KMS-11 (cell line): ENCODE results near the gene DLG2.

Experiments
- H2AFZ ChIP-seq: fragments of 200-600 bp; sonication (generic); 2 replicates; pipeline ENCODE4 v1.6.1; 2016; ENCODE audit warnings: antibody characterized with exemption, mixed run types, low read depth
- H3K27ac ChIP-seq: fragments of 200-600 bp; sonication (generic); 2 replicates; pipeline ENCODE4 v1.6.1; 2016; ENCODE audit warnings: mild to moderate bottlenecking, mixed run types
- H3K27me3 ChIP-seq: fragments of 200-600 bp; sonication (generic); 2 replicates; pipeline ENCODE4 v1.6.1; 2017; ENCODE audit warnings: mild to moderate bottlenecking, low read depth, mixed run types, moderate library complexity; ENCODE audit not compliant: insufficient read depth
- H3K36me3 ChIP-seq: fragments of 200-600 bp; sonication (generic); 2 replicates; pipeline ENCODE4 v1.6.1; 2017; ENCODE audit warnings: mild to moderate bottlenecking, mixed run types; ENCODE audit not compliant: insufficient read depth
- H3K4me1 ChIP-seq: fragments of 200-600 bp; sonication (generic); 2 replicates; pipeline ENCODE4 v1.6.1; 2016; ENCODE audit warnings: mild to moderate bottlenecking, low read depth, mixed run types; ENCODE audit not compliant: poor library complexity, severe bottlenecking
- H3K4me2 ChIP-seq: fragments of 200-600 bp; sonication (generic); 2 replicates; pipeline ENCODE4 v1.7.0; 2016; ENCODE audit warnings: mild to moderate bottlenecking, mixed run types
- H3K4me3 ChIP-seq: fragments of 200-600 bp; sonication (generic); IDR thresholded peaks from 2 replicates; pipeline ENCODE4 v1.6.1; 2017; ENCODE audit warnings: low read depth, low read length, mixed read lengths; ENCODE audit not compliant: insufficient read depth
- H3K79me2 ChIP-seq: fragments of 200-600 bp; sonication (generic); 2 replicates; pipeline ENCODE4 v1.6.1; 2016; ENCODE audit warnings: low read depth, mixed run types; ENCODE audit not compliant: insufficient read depth
- H3K9ac ChIP-seq: fragments of 200-600 bp; sonication (generic); 2 replicates; pipeline ENCODE4 v1.6.1; 2016; ENCODE audit warnings: mild to moderate bottlenecking, mixed run types
- H4K20me1 ChIP-seq: fragments of 200-600 bp; sonication (generic); 2 replicates; pipeline ENCODE4 v1.6.1; 2016; ENCODE audit warnings: mild to moderate bottlenecking, mixed run types; ENCODE audit not compliant: insufficient read depth
- TF ChIP-seq, protein P1 (sequence below): fragments of 200-600 bp; sonication (generic); conservative IDR thresholded peaks from 2 replicates; pipeline ENCODE4 v1.6.1; 2017; ENCODE audit warnings: low read depth, mild to moderate bottlenecking, antibody characterized with exemption, low read length, moderate library complexity, mixed read lengths

DLG2 gene

DNA sequence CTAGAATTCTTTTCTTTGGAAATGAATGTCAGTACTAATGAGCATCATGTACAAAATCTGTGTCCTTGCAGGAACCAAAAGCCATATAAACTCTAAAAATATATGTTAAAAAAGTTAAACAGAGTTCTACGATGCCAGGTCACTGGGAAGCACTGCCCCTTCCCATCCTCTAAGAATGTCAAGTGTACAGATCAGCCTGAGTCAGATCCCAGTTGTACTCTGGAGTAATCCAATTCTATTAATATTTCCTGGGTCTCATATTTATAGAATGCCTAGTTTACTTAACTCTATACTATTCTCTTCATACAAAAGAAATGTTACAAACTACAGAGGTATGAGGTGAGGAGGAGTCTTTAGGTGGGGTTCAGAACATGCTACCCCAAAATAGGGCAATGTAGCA, 460.1 kb downstream of the DLG2 start:
- TF ChIP-seq, protein P1, sequence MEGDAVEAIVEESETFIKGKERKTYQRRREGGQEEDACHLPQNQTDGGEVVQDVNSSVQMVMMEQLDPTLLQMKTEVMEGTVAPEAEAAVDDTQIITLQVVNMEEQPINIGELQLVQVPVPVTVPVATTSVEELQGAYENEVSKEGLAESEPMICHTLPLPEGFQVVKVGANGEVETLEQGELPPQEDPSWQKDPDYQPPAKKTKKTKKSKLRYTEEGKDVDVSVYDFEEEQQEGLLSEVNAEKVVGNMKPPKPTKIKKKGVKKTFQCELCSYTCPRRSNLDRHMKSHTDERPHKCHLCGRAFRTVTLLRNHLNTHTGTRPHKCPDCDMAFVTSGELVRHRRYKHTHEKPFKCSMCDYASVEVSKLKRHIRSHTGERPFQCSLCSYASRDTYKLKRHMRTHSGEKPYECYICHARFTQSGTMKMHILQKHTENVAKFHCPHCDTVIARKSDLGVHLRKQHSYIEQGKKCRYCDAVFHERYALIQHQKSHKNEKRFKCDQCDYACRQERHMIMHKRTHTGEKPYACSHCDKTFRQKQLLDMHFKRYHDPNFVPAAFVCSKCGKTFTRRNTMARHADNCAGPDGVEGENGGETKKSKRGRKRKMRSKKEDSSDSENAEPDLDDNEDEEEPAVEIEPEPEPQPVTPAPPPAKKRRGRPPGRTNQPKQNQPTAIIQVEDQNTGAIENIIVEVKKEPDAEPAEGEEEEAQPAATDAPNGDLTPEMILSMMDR = no peak
- Histone ChIP-seq H2AFZ (no peak overlapping the region), H3K9ac (no peak overlapping the region), H3K27me3 (no peaks in the 10 kb centered on the region), H3K27ac (no peak overlapping the region), H3K4me2 (no peak overlapping the region), H3K4me1 (peaks cover 5% of the 10 kb centered on the region), H3K36me3 (no peaks in the 10 kb centered on the region), H4K20me1 (no peaks in the 10 kb centered on the region), H3K79me2 (no peaks in the 10 kb centered on the region), H3K4me3 (no peak overlapping the region)

DNA sequence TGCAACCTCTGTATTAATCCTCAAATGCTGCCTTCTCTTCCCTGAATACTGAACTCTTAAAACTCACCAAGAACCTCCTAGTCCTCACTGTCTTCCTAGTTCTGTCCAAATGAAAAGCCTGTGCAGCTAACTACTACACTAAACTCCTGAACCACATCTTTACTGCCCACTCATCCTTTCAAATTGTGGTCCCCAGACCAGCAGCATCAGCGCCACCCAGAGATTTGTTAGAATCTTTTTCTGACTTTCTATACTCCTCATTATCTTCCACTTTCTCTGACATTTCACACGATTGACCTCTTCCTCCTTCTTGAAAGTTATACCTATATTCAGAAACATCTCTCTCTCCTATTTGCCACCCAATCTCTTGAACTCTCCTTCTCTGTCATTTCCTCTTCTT, 461.3 kb downstream of the DLG2 start:
- H3K27ac ChIP-seq = no peak overlapping the region
- no peaks in the 10 kb centered on the region for H4K20me1 ChIP-seq
- H3K4me3 ChIP-seq = no peak overlapping the region
- no peaks in the 10 kb centered on the region for H3K36me3 ChIP-seq
- peaks cover 5% of the 10 kb centered on the region for H3K4me1 ChIP-seq
- H3K27me3 ChIP-seq = no peaks in the 10 kb centered on the region
- H3K79me2 ChIP-seq = no peaks in the 10 kb centered on the region
- TF ChIP-seq, protein P1 = no peak
- H3K4me2 ChIP-seq = no peak overlapping the region
- H2AFZ ChIP-seq = no peak overlapping the region
- H3K9ac ChIP-seq = no peak overlapping the region

DNA sequence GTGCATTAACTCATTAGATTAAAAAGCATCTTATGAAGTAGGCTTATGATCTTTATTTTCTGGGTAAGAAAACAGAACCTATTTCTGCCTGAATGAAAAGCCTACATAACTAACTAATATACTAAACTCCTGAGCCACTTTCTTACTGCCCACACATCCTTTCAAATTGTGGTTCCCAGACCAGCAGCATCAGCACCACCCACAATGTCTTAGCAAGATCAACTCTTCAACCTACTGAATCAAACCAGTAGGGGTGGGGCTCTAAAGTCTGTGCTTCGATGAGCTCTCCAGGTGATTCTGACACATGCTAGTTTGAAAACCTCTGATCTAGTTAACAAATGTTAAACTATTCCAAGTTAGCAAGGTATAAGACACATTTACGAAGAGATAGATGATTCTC, 462.4 kb downstream of the DLG2 start:
- H3K27me3 ChIP-seq = no peaks in the 10 kb centered on the region
- H3K36me3 ChIP-seq = no peaks in the 10 kb centered on the region
- no peak overlapping the region for H2AFZ ChIP-seq
- TF ChIP-seq, protein P1 = no peak
- H3K27ac ChIP-seq = no peak overlapping the region
- H3K4me3 ChIP-seq = no peak overlapping the region
- no peak overlapping the region for H3K4me2 ChIP-seq
- H3K79me2 ChIP-seq = no peaks in the 10 kb centered on the region
- no peak overlapping the region for H3K9ac ChIP-seq
- no peaks in the 10 kb centered on the region for H3K4me1 ChIP-seq
- no peaks in the 10 kb centered on the region for H4K20me1 ChIP-seq

DNA sequence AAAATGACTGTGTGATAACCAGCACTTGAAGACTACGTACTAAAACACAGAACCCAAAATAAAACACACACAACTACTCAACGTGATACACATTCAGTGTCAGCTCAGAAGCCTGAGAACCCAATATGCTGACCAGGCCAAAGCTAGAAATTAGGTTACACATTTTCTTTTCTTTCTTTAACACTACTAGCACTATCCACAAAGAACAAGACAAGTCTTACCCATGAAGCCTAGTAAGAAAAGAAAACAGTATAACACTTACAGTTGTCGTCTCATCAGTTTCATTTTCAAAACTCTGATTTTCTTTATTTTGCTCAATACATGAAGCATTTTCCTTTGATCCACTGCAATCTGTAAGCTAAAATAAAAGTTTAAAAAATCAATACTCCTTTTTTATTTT, 472.9 kb downstream of the DLG2 start:
- H3K4me3 ChIP-seq = no peak overlapping the region
- H3K27me3 ChIP-seq = no peaks in the 10 kb centered on the region
- H3K4me1 ChIP-seq = no peaks in the 10 kb centered on the region
- no peaks in the 10 kb centered on the region for H4K20me1 ChIP-seq
- H3K36me3 ChIP-seq = no peaks in the 10 kb centered on the region
- peak overlapping the region; percentile 6 for H3K4me2 ChIP-seq
- H3K27ac ChIP-seq = no peak overlapping the region
- H3K9ac ChIP-seq = no peak overlapping the region
- TF ChIP-seq, protein P1 = no peak
- peak overlapping the region; percentile 15; the same call in 1 of the 2 replicates for H2AFZ ChIP-seq
- H3K79me2 ChIP-seq = no peaks in the 10 kb centered on the region
